DMS79 treated with DMSO at 0.1 percent for 48 hours (cell line): ENCODE results near the gene HLA-B.
"Not testable (repeated sequence)": the region's sequence is repeated elsewhere in the genome, so short reads cannot be mapped to it uniquely, and the experiment has no call there.

Experiments
- DNase-seq: peaks from one replicate; lab custom pipeline; 2025; lab: John Stamatoyannopoulos, UW

The HLA-B gene

GRCh38 chr6:31383149-31383548 is 26.2 kb upstream of the HLA-B start:
- DNase-seq: no peak

GRCh38 chr6:31381666-31382065 is 24.7 kb upstream of the HLA-B start:
- no peak for DNase-seq

DNA sequence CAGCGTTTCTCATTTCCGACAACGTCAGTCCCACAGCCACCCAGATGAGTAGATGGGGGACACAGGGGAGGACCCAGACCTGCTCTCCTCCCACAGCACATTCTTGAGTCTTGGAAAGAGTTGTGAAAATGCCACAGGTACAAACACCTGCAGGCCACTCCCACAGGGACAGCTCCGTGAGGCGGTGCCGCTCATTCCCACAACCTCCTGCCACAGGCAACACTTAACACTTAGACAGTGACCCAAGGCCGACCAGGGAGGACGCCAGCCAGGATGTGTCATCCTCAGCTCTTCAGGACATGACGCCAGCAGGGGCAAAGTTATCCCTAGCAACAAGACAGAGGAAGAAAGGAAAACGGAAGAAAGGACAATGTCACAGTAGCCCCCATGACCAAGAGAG is 22.9 kb upstream of the HLA-B start:
- DNase-seq: no peak

GRCh38 chr6:31378721-31379103 is 21.7 kb upstream of the HLA-B start:
- DNase-seq: no peak

- no peak for DNase-seq
These were observed 21.2 kb upstream of the HLA-B start for GRCh38 chr6:31378062-31378720.

GRCh38 chr6:31377029-31377428 is 20.1 kb upstream of the HLA-B start:
- DNase-seq: no peak

DNA sequence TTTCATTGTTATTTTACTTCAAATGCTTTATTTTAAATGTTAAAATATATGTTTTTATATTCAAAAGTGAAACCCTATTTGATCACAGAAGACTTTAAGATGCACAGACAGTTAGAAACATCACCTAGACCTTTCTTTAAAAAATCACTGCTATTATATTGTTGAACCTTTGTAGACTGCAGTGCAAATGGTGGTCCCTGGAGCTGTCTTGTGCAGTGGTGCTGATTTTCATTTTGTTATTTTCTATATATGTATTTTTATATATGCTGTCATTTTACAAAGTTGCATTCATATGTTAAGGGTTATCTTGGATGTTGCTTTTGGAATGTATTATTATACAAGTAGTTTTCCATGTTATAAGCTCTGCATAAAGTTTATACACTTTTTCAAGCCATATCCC is 18.7 kb upstream of the HLA-B start:
- DNase-seq: no peak

DNA sequence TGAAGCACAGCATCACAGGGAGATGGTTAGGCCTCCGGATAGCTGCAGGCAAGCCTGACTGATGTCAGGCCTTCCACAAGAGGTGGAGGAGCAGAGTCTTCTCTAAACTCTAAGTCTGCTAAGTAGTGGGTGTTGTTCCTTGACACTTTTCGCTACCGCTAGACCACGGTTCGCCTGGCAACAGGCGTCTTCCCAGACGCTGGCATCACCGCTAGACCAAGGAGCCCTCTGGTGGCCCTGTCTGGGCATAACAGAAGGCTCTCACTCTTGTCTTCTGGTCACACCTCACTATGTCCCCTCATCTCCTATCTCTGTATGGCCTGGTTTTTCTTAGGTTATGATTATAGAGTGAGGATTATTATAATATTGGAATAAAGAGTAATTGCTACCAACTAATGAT is 17.1 kb upstream of the HLA-B start:
- not testable (repeated sequence) for DNase-seq

GRCh38 chr6:31368461-31368860 is 11.5 kb upstream of the HLA-B start:
- DNase-seq: no peak

GRCh38 chr6:31366693-31367470 is 9.9 kb upstream of the HLA-B start:
- DNase-seq: peak; percentile 68

GRCh38 chr6:31365864-31366263 is 8.9 kb upstream of the HLA-B start:
- DNase-seq: no peak

- no peak for DNase-seq
These were observed 6.8 kb upstream of the HLA-B start for GRCh38 chr6:31363811-31364210.

DNA sequence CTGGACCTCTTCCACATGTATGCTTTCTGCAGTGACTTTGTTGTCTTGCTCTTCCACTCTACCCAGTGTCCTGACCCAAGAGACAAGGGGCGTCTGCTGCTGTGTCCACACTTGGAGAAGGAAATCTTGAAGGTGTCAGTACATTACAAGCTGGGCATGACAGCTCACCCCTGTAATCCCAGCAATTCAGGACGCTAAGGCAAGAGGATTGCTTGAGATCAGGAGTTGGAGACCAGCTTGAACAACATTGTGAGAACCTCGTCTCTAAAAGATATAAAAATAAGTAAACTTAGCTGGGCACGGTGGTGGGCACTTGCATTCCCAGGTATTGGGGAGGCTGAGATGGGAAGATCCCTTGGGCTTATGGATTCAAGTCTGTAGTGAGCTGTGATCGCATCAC is 5.8 kb upstream of the HLA-B start:
- no peak for DNase-seq

GRCh38 chr6:31359581-31359980 is 2.6 kb upstream of the HLA-B start:
- DNase-seq: no peak

- DNase-seq: no peak
These were observed 1.3 kb upstream of the HLA-B start for GRCh38 chr6:31358302-31358701.

DNA sequence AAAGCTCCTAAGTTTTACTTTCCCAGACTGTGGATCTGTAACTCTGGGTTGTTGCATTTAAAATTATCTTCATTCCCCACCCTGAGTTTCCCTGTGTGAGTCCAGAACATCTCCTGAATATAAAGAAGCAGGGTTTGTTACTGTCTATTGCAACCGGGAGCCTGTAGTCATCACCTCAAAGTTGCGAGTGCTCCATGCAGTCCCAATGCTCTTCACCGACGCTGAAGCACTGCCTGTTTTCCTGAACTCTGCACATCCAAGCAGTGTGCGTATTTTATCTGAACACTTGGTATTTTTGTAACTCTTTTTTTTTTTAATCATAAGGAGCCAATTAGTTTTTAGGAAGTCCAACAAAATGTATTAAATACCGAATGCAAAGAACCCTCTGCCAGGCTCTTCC is 907 bp upstream of the HLA-B start:
- no peak for DNase-seq

GRCh38 chr6:31356216-31356945 is 598 bp downstream of the HLA-B start:
- no peak for DNase-seq

DNA sequence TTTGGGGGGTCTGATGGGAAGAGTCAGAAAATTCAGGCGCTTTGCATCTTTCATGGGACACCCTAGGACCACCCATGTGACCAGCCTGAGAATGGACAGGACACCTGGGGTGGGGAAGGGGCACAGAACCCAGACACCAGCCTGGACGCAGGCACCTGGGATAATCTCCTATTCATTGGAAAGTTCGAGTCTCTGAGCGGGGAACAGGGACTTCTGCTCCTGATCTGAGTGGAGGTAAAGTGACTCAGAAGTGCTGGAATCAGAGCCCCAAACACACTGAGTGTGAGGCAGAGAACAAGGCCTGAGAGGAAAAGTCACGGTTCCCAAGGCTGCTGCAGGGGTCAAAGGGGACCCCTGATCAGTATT is 1.4 kb downstream of the HLA-B start:
- no peak for DNase-seq

DNA sequence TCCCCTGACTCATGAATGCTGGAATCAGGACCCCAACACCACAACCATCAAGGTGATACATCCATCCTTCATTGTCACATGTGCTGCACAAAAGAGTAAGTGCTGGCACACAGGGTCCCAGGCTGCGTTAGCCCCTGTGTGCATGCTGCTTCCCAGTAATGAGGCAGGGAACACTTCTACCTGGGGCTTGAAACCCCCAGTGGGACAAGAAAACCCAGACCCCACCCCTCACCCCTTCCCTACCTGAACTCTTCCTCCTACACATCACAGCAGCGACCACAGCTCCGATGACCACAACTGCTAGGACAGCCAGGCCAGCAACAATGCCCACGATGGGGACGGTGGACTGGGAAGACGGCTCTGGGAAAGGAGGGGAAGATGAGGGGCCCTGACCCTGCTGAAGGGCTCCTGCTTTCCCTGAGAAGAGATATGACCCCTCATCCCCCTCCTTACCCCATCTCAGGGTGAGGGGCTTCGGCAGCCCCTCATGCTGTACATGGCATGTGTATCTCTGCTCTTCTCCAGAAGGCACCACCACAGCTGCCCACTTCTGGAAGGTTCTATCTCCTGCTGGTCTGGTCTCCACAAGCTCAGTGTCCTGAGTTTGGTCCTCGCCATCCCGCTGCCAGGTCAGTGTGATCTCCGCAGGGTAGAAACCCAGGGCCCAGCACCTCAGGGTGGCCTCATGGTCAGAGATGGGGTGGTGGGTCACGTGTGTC is 2.0 kb downstream of the HLA-B start:
- DNase-seq: no peak

DNA sequence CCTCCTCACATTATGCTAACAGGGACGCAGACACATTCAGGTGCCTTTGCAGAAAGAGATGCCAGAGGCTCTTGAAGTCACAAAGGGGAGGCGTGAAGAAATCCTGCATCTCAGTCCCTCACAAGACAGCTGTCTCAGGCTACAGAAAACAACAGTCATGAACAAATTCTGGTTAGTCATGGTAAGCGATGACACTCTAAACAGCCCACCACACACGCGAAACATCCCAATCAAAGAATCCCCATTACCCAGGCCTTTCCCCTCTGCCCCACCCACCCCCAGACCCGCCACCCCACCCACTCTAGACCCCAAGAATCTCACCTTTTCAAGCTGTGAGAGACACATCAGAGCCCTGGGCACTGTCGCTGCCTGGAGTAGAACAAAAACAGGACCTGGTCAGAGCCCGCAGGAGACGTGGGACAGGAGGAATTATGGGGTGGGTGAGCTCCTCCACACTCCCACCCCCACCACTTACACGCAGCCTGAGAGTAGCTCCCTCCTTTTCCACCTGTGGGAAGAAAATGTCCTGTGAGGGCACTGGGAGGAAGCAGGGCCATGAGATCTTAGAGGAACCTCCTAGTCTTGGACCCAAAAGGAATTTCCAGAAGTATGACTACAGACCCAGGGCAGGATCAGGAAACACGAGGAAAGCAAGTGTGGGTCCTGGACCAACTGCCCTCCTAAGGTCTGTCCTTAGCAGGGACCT is 2.7 kb downstream of the HLA-B start:
- no peak for DNase-seq

DNA sequence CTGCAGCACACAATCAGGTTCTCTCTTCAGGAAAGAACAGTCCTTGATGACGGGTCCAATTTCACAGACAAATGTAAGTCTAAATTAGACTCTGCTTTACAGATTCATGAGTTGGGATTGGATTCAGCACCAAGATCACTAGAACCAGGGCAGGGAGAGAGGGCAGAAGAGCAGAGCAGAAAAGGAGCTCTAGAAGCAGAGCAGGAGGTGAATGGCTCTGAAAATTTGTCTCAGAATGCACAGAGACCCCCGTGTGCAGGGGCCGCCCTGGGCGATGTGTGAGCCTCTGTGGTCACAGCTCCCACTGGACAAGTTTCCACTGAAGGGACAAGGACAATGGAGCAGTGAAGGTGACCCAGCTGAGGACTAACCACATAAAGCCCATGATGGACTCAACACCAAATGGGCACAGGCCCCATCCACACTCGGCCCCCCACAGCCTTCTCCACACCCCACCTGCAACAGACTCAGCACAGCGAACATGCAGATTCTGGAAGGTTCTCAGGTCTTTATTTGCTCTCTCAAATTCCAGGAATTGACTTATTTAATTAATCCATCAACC is 3.5 kb downstream of the HLA-B start:
- DNase-seq: no peak
